ENCODE data around the gene GRIN2A. TPM values are rescaled to one million over a fixed set of nuclear protein-coding genes. Genes with fewer than 3 reads are reported as not detected.

The GRIN2A gene
- total RNA-seq, 1 donor from 2014 or later, result not detected

- intact Hi-C loops (cut with micrococcal nuclease), result no loop called here
Measured at GRCh38 chr16:9864461-9864860, 317.8 kb downstream of the GRIN2A start.

GRCh38 chr16:9862327-9862726 lies 319.9 kb downstream of the GRIN2A start:
- intact Hi-C loops (cut with micrococcal nuclease), result no loop called here

GRCh38 chr16:9860876-9861275 lies 321.4 kb downstream of the GRIN2A start:
- intact Hi-C loops (cut with micrococcal nuclease), result no loop called here

GRCh38 chr16:9859701-9860327 lies 322.4 kb downstream of the GRIN2A start:
- intact Hi-C loops (cut with micrococcal nuclease), result no loop called here

GRCh38 chr16:9854675-9855074 lies 327.6 kb downstream of the GRIN2A start:
- intact Hi-C loops (cut with micrococcal nuclease), result no loop called here

GRCh38 chr16:9852003-9852402 lies 330.2 kb downstream of the GRIN2A start:
- intact Hi-C loops (cut with micrococcal nuclease), result no loop called here

- intact Hi-C loops (cut with micrococcal nuclease), result no loop called here
Measured at GRCh38 chr16:9850817-9851216, 331.4 kb downstream of the GRIN2A start.

GRCh38 chr16:9849697-9850245 lies 332.5 kb downstream of the GRIN2A start:
- intact Hi-C loops (cut with micrococcal nuclease), result no loop called here

GRCh38 chr16:9847146-9847545 lies 335.1 kb downstream of the GRIN2A start:
- intact Hi-C loops (cut with micrococcal nuclease), result no loop called here

GRCh38 chr16:9846362-9847099 lies 335.7 kb downstream of the GRIN2A start:
- intact Hi-C loops (cut with micrococcal nuclease), result no loop called here

- intact Hi-C loops (cut with micrococcal nuclease), result no loop called here
Measured at GRCh38 chr16:9845661-9846361, 336.4 kb downstream of the GRIN2A start.

GRCh38 chr16:9844361-9844760 lies 337.9 kb downstream of the GRIN2A start:
- intact Hi-C loops (cut with micrococcal nuclease), result no loop called here

GRCh38 chr16:9843424-9844018 lies 338.7 kb downstream of the GRIN2A start:
- intact Hi-C loops (cut with micrococcal nuclease), result no loop called here

GRCh38 chr16:9840761-9841665 lies 341.2 kb downstream of the GRIN2A start:
- intact Hi-C loops (cut with micrococcal nuclease), result no loop called here

- intact Hi-C loops (cut with micrococcal nuclease), result no loop called here
Measured at GRCh38 chr16:9837481-9837880, 344.7 kb downstream of the GRIN2A start.

- intact Hi-C loops (cut with micrococcal nuclease), result no loop called here
Measured at GRCh38 chr16:9836118-9836736, 346.0 kb downstream of the GRIN2A start.

GRCh38 chr16:9827062-9827752 lies 355.0 kb downstream of the GRIN2A start:
- intact Hi-C loops (cut with micrococcal nuclease), result no loop called here

GRCh38 chr16:9826656-9827055 lies 355.6 kb downstream of the GRIN2A start:
- intact Hi-C loops (cut with micrococcal nuclease), result no loop called here

- intact Hi-C loops (cut with micrococcal nuclease), result no loop called here
Measured at GRCh38 chr16:9824200-9825068, 357.8 kb downstream of the GRIN2A start.
